ENCODE results near the gene AGFG2. TPM values are rescaled to one million over a fixed set of nuclear protein-coding genes. Genes with fewer than 3 reads are reported as not detected.

AGFG2 gene
- total and polyA plus RNA-seq, 2 of the 13 experiments (the other 11 are each of a cell fraction or from before 2014, with no cell fraction given), result 125 to 132 TPM

DNA sequence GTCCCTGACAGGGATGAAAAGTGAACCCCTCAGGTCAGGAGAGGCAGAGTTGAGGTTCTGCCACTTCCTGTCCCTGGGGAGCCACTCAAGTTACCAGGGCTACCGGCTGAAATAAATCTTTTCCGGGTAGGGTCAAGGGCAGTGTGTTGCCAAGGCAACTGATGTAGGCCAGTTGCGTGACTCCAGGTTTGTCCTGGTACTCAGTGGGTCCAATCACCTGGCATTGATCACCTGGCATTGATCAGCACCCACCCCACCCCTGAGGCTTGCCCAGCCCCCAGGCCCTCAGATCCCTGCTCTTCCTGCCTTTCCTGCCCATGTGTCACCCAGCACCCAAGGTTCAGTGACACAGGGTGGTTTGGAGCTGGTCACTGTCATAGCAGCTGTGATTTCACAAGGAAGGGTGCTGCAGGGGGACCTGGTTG lies 28.8 kb downstream of the AGFG2 start (continued):
- no peak for TF ChIP-seq ZNF432 (CRISPR knock-in tag; IDR thresholded peaks at IDR 0.05; ENCODE audit: borderline replicate concordance)
- TF ChIP-seq SETDB1 (CRISPR knock-in tag; IDR thresholded peaks at IDR 0.05; ENCODE audit: borderline replicate concordance), result no peak
- TF ChIP-seq KMT2A (CRISPR knock-in tag; IDR thresholded peaks at IDR 0.05), result no peak
- TF ChIP-seq ZNF333 (CRISPR knock-in tag; IDR thresholded peaks at IDR 0.05; ENCODE audit: borderline replicate concordance), result no peak
- TF ChIP-seq, protein P1, sequence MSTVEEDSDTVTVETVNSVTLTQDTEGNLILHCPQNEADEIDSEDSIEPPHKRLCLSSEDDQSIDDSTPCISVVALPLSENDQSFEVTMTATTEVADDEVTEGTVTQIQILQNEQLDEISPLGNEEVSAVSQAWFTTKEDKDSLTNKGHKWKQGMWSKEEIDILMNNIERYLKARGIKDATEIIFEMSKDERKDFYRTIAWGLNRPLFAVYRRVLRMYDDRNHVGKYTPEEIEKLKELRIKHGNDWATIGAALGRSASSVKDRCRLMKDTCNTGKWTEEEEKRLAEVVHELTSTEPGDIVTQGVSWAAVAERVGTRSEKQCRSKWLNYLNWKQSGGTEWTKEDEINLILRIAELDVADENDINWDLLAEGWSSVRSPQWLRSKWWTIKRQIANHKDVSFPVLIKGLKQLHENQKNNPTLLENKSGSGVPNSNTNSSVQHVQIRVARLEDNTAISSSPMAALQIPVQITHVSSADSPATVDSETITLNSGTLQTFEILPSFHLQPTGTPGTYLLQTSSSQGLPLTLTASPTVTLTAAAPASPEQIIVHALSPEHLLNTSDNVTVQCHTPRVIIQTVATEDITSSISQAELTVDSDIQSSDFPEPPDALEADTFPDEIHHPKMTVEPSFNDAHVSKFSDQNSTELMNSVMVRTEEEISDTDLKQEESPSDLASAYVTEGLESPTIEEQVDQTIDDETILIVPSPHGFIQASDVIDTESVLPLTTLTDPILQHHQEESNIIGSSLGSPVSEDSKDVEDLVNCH (CRISPR knock-in tag; IDR thresholded peaks at IDR 0.05), result no peak
- TF ChIP-seq ZNF12 (CRISPR knock-in tag; IDR thresholded peaks at IDR 0.05), result no peak
- TF ChIP-seq KDM5A (IDR thresholded peaks at IDR 0.05; ENCODE audit: borderline replicate concordance, low read length), result no peak
- no peak for TF ChIP-seq SMAD3 (CRISPR knock-in tag; IDR thresholded peaks at IDR 0.05)
- TF ChIP-seq, protein P2, sequence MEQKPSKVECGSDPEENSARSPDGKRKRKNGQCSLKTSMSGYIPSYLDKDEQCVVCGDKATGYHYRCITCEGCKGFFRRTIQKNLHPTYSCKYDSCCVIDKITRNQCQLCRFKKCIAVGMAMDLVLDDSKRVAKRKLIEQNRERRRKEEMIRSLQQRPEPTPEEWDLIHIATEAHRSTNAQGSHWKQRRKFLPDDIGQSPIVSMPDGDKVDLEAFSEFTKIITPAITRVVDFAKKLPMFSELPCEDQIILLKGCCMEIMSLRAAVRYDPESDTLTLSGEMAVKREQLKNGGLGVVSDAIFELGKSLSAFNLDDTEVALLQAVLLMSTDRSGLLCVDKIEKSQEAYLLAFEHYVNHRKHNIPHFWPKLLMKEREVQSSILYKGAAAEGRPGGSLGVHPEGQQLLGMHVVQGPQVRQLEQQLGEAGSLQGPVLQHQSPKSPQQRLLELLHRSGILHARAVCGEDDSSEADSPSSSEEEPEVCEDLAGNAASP (CRISPR knock-in tag; IDR thresholded peaks at IDR 0.05; ENCODE audit: borderline replicate concordance), result no peak
- TF ChIP-seq, protein P3, sequence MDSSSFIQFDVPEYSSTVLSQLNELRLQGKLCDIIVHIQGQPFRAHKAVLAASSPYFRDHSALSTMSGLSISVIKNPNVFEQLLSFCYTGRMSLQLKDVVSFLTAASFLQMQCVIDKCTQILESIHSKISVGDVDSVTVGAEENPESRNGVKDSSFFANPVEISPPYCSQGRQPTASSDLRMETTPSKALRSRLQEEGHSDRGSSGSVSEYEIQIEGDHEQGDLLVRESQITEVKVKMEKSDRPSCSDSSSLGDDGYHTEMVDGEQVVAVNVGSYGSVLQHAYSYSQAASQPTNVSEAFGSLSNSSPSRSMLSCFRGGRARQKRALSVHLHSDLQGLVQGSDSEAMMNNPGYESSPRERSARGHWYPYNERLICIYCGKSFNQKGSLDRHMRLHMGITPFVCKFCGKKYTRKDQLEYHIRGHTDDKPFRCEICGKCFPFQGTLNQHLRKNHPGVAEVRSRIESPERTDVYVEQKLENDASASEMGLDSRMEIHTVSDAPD (CRISPR knock-in tag; IDR thresholded peaks at IDR 0.05), result no peak; the same call in 1 of the 2 replicates
- no peak for TF ChIP-seq RAD21 (CRISPR knock-in tag; IDR thresholded peaks at IDR 0.05)
- no peak for TF ChIP-seq ZSCAN9 (CRISPR knock-in tag; IDR thresholded peaks at IDR 0.05; ENCODE audit: borderline replicate concordance)
- TF ChIP-seq, protein P4, sequence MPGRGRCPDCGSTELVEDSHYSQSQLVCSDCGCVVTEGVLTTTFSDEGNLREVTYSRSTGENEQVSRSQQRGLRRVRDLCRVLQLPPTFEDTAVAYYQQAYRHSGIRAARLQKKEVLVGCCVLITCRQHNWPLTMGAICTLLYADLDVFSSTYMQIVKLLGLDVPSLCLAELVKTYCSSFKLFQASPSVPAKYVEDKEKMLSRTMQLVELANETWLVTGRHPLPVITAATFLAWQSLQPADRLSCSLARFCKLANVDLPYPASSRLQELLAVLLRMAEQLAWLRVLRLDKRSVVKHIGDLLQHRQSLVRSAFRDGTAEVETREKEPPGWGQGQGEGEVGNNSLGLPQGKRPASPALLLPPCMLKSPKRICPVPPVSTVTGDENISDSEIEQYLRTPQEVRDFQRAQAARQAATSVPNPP (CRISPR knock-in tag; IDR thresholded peaks at IDR 0.05), result no peak
- TF ChIP-seq, protein P5, sequence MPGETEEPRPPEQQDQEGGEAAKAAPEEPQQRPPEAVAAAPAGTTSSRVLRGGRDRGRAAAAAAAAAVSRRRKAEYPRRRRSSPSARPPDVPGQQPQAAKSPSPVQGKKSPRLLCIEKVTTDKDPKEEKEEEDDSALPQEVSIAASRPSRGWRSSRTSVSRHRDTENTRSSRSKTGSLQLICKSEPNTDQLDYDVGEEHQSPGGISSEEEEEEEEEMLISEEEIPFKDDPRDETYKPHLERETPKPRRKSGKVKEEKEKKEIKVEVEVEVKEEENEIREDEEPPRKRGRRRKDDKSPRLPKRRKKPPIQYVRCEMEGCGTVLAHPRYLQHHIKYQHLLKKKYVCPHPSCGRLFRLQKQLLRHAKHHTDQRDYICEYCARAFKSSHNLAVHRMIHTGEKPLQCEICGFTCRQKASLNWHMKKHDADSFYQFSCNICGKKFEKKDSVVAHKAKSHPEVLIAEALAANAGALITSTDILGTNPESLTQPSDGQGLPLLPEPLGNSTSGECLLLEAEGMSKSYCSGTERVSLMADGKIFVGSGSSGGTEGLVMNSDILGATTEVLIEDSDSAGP (CRISPR knock-in tag; IDR thresholded peaks at IDR 0.05; ENCODE audit: borderline replicate concordance), result no peak
- TF ChIP-seq ZNF367 (CRISPR knock-in tag; IDR thresholded peaks at IDR 0.05; ENCODE audit: borderline replicate concordance), result no peak
- TF ChIP-seq, protein P6, sequence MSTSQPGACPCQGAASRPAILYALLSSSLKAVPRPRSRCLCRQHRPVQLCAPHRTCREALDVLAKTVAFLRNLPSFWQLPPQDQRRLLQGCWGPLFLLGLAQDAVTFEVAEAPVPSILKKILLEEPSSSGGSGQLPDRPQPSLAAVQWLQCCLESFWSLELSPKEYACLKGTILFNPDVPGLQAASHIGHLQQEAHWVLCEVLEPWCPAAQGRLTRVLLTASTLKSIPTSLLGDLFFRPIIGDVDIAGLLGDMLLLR (CRISPR knock-in tag; IDR thresholded peaks at IDR 0.05), result no peak
- TF ChIP-seq NCOA2 (CRISPR knock-in tag; IDR thresholded peaks at IDR 0.05), result no peak
- TF ChIP-seq ZNF552 (CRISPR knock-in tag; IDR thresholded peaks at IDR 0.05; ENCODE audit: borderline replicate concordance), result no peak
- TF ChIP-seq ZNF816 (CRISPR knock-in tag; IDR thresholded peaks at IDR 0.05; ENCODE audit: borderline replicate concordance), result no peak
- TF ChIP-seq AKAP8 (CRISPR knock-in tag; IDR thresholded peaks at IDR 0.05), result no peak
- TF ChIP-seq POLR2A (IDR thresholded peaks at IDR 0.05; ENCODE audit: insufficient read depth in 1 of 2, low read depth in 2 of 2, low read length in 2 of 2), result 0 out of 4 replicates have a peak, but pooled peaks of 1 of the 2 experiments have one; percentile 10
- no peak for TF ChIP-seq NFKB2 (CRISPR knock-in tag; IDR thresholded peaks at IDR 0.05; ENCODE audit: borderline replicate concordance)
- no peak for TF ChIP-seq SP2 (CRISPR knock-in tag; IDR thresholded peaks at IDR 0.05)
